ENCODE data around the gene FAM216A.

- TF ChIP-seq CTCF (IDR thresholded peaks at IDR 0.05; ENCODE audit: insufficient read depth, low read length) (no peak), POLR2AphosphoS5 (IDR thresholded peaks at IDR 0.05; ENCODE audit: low read depth) (no peak)
These were observed 815 bp upstream of the FAM216A start for GRCh38 chr12:110467847-110468213.

Data from HL-60 (cell line).